ENCODE measurements around the gene RAB33B. TPM values are rescaled to one million over a fixed set of nuclear protein-coding genes. Genes with fewer than 3 reads are reported as not detected.
A peak's percentile ranks its signal among the peaks of the same experiment; 100 is the strongest.

Gene RAB33B
- total and polyA plus RNA-seq, 9 of the 15 experiments (the other 6 are each of a cell fraction or from before 2014, with no cell fraction given) = 1.7 to 3.7 (median 3.0) TPM

DNA sequence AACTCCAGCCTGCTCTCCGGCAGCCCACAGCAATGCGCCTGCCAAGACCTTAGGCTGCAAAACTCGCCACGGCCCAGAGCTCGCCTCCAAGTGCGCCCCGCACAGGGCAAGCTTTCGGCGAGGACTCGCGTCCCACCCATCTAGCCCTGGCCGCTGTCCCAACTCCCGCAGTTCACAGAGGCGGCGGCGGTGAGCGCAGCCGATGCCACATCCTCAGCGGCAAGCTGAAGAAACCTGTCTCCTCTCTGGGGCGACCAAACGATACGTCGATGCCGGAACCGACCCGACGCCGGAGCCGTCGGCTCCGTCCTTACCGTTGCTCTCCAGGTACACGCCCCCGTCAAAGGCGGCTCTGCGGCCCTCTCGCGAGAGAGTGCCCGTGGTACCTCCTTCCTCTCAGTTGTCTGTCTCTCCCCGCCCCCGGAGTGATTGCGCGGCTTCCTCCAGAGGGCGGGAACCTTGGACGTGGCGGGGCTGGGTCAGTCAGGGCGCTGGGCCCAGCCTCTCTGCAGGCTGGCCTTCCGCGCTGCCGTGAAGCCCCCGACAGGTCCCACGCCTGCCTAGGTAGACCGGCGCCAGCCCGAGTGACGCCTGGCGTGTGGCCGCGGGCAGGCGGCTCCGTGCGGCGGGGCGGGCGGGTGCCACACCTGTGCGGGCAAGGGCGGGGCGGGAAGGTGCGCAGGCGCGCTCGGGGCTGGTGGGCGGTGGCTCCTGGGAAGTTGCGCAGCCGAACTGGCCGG is 380 bp upstream of the RAB33B start (continued):
- TF ChIP-seq, protein P1, sequence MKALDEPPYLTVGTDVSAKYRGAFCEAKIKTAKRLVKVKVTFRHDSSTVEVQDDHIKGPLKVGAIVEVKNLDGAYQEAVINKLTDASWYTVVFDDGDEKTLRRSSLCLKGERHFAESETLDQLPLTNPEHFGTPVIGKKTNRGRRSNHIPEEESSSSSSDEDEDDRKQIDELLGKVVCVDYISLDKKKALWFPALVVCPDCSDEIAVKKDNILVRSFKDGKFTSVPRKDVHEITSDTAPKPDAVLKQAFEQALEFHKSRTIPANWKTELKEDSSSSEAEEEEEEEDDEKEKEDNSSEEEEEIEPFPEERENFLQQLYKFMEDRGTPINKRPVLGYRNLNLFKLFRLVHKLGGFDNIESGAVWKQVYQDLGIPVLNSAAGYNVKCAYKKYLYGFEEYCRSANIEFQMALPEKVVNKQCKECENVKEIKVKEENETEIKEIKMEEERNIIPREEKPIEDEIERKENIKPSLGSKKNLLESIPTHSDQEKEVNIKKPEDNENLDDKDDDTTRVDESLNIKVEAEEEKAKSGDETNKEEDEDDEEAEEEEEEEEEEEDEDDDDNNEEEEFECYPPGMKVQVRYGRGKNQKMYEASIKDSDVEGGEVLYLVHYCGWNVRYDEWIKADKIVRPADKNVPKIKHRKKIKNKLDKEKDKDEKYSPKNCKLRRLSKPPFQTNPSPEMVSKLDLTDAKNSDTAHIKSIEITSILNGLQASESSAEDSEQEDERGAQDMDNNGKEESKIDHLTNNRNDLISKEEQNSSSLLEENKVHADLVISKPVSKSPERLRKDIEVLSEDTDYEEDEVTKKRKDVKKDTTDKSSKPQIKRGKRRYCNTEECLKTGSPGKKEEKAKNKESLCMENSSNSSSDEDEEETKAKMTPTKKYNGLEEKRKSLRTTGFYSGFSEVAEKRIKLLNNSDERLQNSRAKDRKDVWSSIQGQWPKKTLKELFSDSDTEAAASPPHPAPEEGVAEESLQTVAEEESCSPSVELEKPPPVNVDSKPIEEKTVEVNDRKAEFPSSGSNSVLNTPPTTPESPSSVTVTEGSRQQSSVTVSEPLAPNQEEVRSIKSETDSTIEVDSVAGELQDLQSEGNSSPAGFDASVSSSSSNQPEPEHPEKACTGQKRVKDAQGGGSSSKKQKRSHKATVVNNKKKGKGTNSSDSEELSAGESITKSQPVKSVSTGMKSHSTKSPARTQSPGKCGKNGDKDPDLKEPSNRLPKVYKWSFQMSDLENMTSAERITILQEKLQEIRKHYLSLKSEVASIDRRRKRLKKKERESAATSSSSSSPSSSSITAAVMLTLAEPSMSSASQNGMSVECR (CRISPR knock-in tag; IDR thresholded peaks at IDR 0.05) = peak; percentile 91
- no peak for TF ChIP-seq NR2C2 (CRISPR knock-in tag; IDR thresholded peaks at IDR 0.05)
- peak; percentile 38; the same call in 1 of the 2 replicates for TF ChIP-seq NR2C2 (tag; IDR thresholded peaks at IDR 0.05)
- TF ChIP-seq STAT5B (CRISPR knock-in tag; IDR thresholded peaks at IDR 0.05) = no peak
- peak; percentile 82 for TF ChIP-seq CTBP1 (IDR thresholded peaks at IDR 0.05; ENCODE audit: borderline replicate concordance)
- peak; percentile 88 for TF ChIP-seq ZNF24 (IDR thresholded peaks at IDR 0.05)
- peak; percentile 99 for TF ChIP-seq NCOA6 (IDR thresholded peaks at IDR 0.05)
- peak; percentile 8; the same call in 1 of the 2 replicates for TF ChIP-seq ZBTB7A (IDR thresholded peaks at IDR 0.05; ENCODE audit: borderline replicate concordance, control insufficient read depth, low read depth, low read length)
- no peak for TF ChIP-seq ETS2 (tag; IDR thresholded peaks at IDR 0.05; ENCODE audit: borderline replicate concordance, poor library complexity, severe bottlenecking)
- TF ChIP-seq CEBPB (tag; IDR thresholded peaks at IDR 0.05) = no peak
- TF ChIP-seq NRF1 (conservative IDR thresholded peaks at IDR 0.05 in 1 of 2, IDR thresholded peaks at IDR 0.05 in 1 of 2) = peak; percentile 92; a peak in 3 of 4 replicates
- TF ChIP-seq YY1 (IDR thresholded peaks at IDR 0.05; ENCODE audit: borderline replicate concordance in 1 of 3, control insufficient read depth in 1 of 3, extremely low read depth in 1 of 3, insufficient read depth in 3 of 3, insufficient read length in 1 of 3, insufficient replicate concordance in 2 of 3, low read depth in 1 of 3, low read length in 2 of 3) = peak in 2 of 3 experiments; percentile 9 to 64
- TF ChIP-seq RUNX1 (IDR thresholded peaks at IDR 0.05; ENCODE audit: low read depth) = no peak
- TF ChIP-seq, protein P2, sequence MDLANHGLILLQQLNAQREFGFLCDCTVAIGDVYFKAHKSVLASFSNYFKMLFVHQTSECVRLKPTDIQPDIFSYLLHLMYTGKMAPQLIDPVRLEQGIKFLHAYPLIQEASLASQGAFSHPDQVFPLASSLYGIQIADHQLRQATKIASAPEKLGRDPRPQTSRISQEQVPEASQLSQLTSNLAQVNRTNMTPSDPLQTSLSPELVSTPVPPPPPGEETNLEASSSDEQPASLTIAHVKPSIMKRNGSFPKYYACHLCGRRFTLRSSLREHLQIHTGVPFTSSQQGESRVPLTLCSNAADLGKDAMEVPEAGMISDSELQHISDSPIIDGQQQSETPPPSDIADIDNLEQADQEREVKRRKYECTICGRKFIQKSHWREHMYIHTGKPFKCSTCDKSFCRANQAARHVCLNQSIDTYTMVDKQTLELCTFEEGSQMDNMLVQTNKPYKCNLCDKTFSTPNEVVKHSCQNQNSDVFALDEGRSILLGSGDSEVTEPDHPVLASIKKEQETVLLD (IDR thresholded peaks at IDR 0.05) = peak; percentile 79
- TF ChIP-seq ZNF668 (CRISPR knock-in tag; IDR thresholded peaks at IDR 0.05) = no peak
- no peak for TF ChIP-seq ZFP1 (CRISPR knock-in tag; IDR thresholded peaks at IDR 0.05)
- TF ChIP-seq NR3C1 (CRISPR knock-in tag; IDR thresholded peaks at IDR 0.05) = no peak
- no peak; the same call in 1 of the 2 replicates for TF ChIP-seq SNIP1 (IDR thresholded peaks at IDR 0.05; ENCODE audit: low read depth)
- TF ChIP-seq, protein P3, sequence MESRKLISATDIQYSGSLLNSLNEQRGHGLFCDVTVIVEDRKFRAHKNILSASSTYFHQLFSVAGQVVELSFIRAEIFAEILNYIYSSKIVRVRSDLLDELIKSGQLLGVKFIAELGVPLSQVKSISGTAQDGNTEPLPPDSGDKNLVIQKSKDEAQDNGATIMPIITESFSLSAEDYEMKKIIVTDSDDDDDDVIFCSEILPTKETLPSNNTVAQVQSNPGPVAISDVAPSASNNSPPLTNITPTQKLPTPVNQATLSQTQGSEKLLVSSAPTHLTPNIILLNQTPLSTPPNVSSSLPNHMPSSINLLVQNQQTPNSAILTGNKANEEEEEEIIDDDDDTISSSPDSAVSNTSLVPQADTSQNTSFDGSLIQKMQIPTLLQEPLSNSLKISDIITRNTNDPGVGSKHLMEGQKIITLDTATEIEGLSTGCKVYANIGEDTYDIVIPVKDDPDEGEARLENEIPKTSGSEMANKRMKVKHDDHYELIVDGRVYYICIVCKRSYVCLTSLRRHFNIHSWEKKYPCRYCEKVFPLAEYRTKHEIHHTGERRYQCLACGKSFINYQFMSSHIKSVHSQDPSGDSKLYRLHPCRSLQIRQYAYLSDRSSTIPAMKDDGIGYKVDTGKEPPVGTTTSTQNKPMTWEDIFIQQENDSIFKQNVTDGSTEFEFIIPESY (CRISPR knock-in tag; IDR thresholded peaks at IDR 0.05) = peak; percentile 69; the same call in 1 of the 2 replicates
- no peak for TF ChIP-seq BMI1 (IDR thresholded peaks at IDR 0.05; ENCODE audit: low read length)

Data from K562 (cell line).